Neural progenitor cell (in vitro differentiated cells): ENCODE data around the gene KIF16B.

ENCODE experiments used
- CTCF ChIP-seq: fragments of 200-600 bp; sonication (generic); IDR thresholded peaks from 2 replicates; pipeline ENCODE4 v1.5.1; 2017; ENCODE audit warnings: antibody characterized with exemption, mild to moderate bottlenecking
- EZH2 ChIP-seq: fragments of 200-600 bp; sonication (generic); IDR thresholded peaks from 2 replicates; pipeline ENCODE4 v1.6.1; 2017; ENCODE audit warnings: antibody characterized with exemption, mild to moderate bottlenecking, moderate library complexity
- EZH2phosphoT487 ChIP-seq: fragments of 200-600 bp; sonication (generic); IDR thresholded peaks from 2 replicates; pipeline ENCODE4 v1.6.1; 2017; ENCODE audit warnings: antibody characterized with exemption

- TF ChIP-seq CTCF, result no peak
- TF ChIP-seq EZH2, result no peak
- TF ChIP-seq EZH2phosphoT487, result no peak
These were observed 85.2 kb downstream of the KIF16B start for GRCh38 chr20:16488086-16488485.
